Measurements from ENCODE around the gene MIER2.

The MIER2 gene

GRCh38 chr19:378706-379105 is 34.1 kb upstream of the MIER2 start:
- no peak for DNase-seq (ENCODE audit: low read depth)

- DNase-seq (ENCODE audit: low read depth) = no peak
These were observed 33.4 kb upstream of the MIER2 start for GRCh38 chr19:377801-378581.

GRCh38 chr19:376111-376470 is 31.5 kb upstream of the MIER2 start:
- DNase-seq (ENCODE audit: low read depth) = no peak

GRCh38 chr19:375395-376110 is 31.0 kb upstream of the MIER2 start:
- DNase-seq (ENCODE audit: low read depth) = no peak

- no peak for DNase-seq (ENCODE audit: low read depth)
These were observed 30.3 kb upstream of the MIER2 start for GRCh38 chr19:374886-375235.

GRCh38 chr19:374183-374885 is 29.7 kb upstream of the MIER2 start:
- DNase-seq (ENCODE audit: low read depth) = no peak

GRCh38 chr19:373391-374182 is 29.0 kb upstream of the MIER2 start:
- no peak for DNase-seq (ENCODE audit: low read depth)

- no peak for DNase-seq (ENCODE audit: low read depth)
These were observed 27.8 kb upstream of the MIER2 start for GRCh38 chr19:372306-372890.

- no peak for DNase-seq (ENCODE audit: low read depth)
These were observed 27.0 kb upstream of the MIER2 start for GRCh38 chr19:371501-372168.

- DNase-seq (ENCODE audit: low read depth) = no peak
These were observed 26.2 kb upstream of the MIER2 start for GRCh38 chr19:370641-371330.

GRCh38 chr19:369876-370275 is 25.3 kb upstream of the MIER2 start:
- DNase-seq (ENCODE audit: low read depth) = no peak

GRCh38 chr19:369256-369655 is 24.7 kb upstream of the MIER2 start:
- DNase-seq (ENCODE audit: low read depth) = no peak

GRCh38 chr19:368630-369024 is 24.0 kb upstream of the MIER2 start:
- DNase-seq (ENCODE audit: low read depth) = no peak

- no peak for DNase-seq (ENCODE audit: low read depth)
These were observed 23.5 kb upstream of the MIER2 start for GRCh38 chr19:367963-368629.

GRCh38 chr19:367561-367960 is 23.0 kb upstream of the MIER2 start:
- no peak for DNase-seq (ENCODE audit: low read depth)

- DNase-seq (ENCODE audit: low read depth) = no peak
These were observed 22.4 kb upstream of the MIER2 start for GRCh38 chr19:366951-367350.

- no peak for DNase-seq (ENCODE audit: low read depth)
These were observed 21.7 kb upstream of the MIER2 start for GRCh38 chr19:366205-366783.

GRCh38 chr19:364496-365287 is 20.1 kb upstream of the MIER2 start:
- DNase-seq (ENCODE audit: low read depth) = no peak

GRCh38 chr19:362683-363082 is 18.1 kb upstream of the MIER2 start:
- no peak for DNase-seq (ENCODE audit: low read depth)

Data from activated T-cell treated with anti-CD3 and anti-CD28 coated beads for 24 hours (primary cell).